Fibroblast of skin of right quadriceps (primary cell): ENCODE results near the gene BANP.
"Not testable (repeated sequence)": the region's sequence is repeated elsewhere in the genome, so short reads cannot be mapped to it uniquely, and the experiment has no call there.

Experiments used
- DNase-seq: peaks from one replicate; pipeline ENCODE4 v3.0.0-alpha.2; 2013

The BANP gene

GRCh38 chr16:88089071-88089470, 137.8 kb downstream of the BANP start:
- not testable (repeated sequence) for DNase-seq

GRCh38 chr16:88089632-88090376, 138.6 kb downstream of the BANP start:
- DNase-seq, result not testable (repeated sequence)

- not testable (repeated sequence) for DNase-seq
Observed at GRCh38 chr16:88090377-88091175, 139.3 kb downstream of the BANP start.

GRCh38 chr16:88091221-88091971, 140.2 kb downstream of the BANP start:
- peak; percentile 17 for DNase-seq

GRCh38 chr16:88091972-88092302, 140.7 kb downstream of the BANP start:
- not testable (repeated sequence) for DNase-seq

- DNase-seq, result not testable (repeated sequence)
Observed at GRCh38 chr16:88092791-88093555, 141.7 kb downstream of the BANP start.

- not testable (repeated sequence) for DNase-seq
Observed at GRCh38 chr16:88093556-88094252, 142.5 kb downstream of the BANP start.

- DNase-seq, result not testable (repeated sequence)
Observed at GRCh38 chr16:88094253-88094575, 143.0 kb downstream of the BANP start.

GRCh38 chr16:88094900-88095299, 143.7 kb downstream of the BANP start:
- not testable (repeated sequence) for DNase-seq

- not testable (repeated sequence) for DNase-seq
Observed at GRCh38 chr16:88096659-88097058, 145.4 kb downstream of the BANP start.

GRCh38 chr16:88098731-88099562, 147.7 kb downstream of the BANP start:
- peak; percentile 71 for DNase-seq

GRCh38 chr16:88099563-88099890, 148.3 kb downstream of the BANP start:
- DNase-seq, result no peak

GRCh38 chr16:88099956-88100355, 148.7 kb downstream of the BANP start:
- DNase-seq, result not testable (repeated sequence)

GRCh38 chr16:88100801-88101622, 149.8 kb downstream of the BANP start:
- not testable (repeated sequence) for DNase-seq

- DNase-seq, result not testable (repeated sequence)
Observed at GRCh38 chr16:88101623-88102105, 150.4 kb downstream of the BANP start.

GRCh38 chr16:88102597-88102996, 151.4 kb downstream of the BANP start:
- no peak for DNase-seq

- no peak for DNase-seq
Observed at GRCh38 chr16:88103011-88103410, 151.8 kb downstream of the BANP start.

- no peak for DNase-seq
Observed at GRCh38 chr16:88103581-88104188, 152.5 kb downstream of the BANP start.

- DNase-seq, result not testable (repeated sequence)
Observed at GRCh38 chr16:88104363-88104762, 153.1 kb downstream of the BANP start.
